ENCODE measurements around the gene GJB2.

Gene GJB2

DNA sequence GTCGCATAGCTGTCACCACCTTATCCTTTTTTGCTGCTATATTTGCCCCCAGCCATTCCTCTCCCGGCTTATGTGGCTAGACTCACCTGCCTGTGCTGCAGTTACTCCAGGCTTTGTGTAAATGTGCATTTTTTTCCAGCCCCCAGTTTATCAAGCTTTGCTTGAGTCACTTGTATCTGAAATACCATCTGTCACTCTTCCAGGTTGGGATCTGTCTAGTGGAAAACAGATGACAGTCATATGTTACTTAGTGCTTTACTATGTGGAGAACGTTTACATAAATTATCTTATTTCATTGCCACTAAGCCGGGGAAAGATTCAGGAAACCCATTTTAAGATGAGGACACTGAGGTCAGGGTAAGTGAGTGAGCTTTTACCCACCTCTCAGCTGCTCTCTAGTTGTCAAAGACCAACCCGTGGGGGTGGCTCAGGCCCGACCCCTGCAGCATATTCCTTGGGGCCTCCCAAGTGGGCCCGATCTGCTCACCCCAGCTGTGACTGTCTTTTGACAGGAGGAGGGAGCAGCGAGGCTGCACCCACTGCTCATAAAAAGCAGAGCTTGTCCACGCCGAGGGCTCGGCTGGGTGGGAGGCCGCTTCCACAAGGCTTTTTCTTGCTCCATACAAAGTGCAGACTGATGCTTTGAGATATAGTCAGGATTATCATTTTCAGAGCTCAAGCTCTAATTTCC lies 7.2 kb downstream of the GJB2 start:
- Mint-ChIP-seq H3K4me1 (peaks cover 0 to 2% of the 10 kb centered on the region in 2 donors), H3K27me3 (peaks cover 6 to 17% of the 10 kb centered on the region in 2 donors), H3K4me3 (no peak overlapping the region), H3K27ac (no peak overlapping the region), H3K36me3 (peaks cover 0 to 6% of the 10 kb centered on the region in 2 donors), H3K9me3 (no peaks in the 10 kb centered on the region)
- ATAC-seq (replicated peaks) (no peak), DNase-seq (no peak)

DNA sequence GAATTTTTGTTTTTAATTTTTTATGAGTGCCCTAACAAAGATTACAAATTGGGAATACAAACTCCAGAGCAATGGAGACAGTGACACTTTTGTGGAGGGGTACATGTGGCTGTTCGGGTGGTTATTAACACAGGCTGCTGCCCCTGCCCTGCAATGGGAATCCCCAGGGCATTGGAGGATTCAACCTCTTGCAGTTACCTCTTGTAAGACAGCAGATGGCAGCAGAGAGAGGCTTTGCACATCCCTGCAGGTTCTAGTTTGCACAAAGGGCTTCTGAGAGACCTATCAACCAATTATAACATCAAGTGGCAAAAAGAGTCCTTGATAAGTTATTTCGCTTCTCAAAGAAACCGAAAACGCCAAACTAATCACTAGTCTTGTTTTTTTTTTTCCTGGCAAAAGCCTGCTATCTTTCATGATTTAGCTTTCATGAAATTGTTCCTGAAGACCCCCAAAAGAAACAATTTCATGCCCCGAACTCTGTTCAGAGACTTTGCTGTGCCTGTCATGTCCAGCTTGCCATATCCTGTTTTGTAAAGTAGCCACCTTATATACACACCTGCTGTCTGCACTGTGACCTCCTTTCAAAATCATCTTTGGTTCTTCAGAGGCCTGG lies 10.4 kb downstream of the GJB2 start:
- H3K27me3 Mint-ChIP-seq, result peaks cover 33 to 37% of the 10 kb centered on the region in 2 donors
- H3K4me1 Mint-ChIP-seq, result peaks cover 2 to 9% of the 10 kb centered on the region in 2 donors
- peak; percentile 44 for DNase-seq
- H3K27ac Mint-ChIP-seq, result no peak overlapping the region
- ATAC-seq (replicated peaks), result peak; percentile 94 to 97
- no peaks in the 10 kb centered on the region for H3K9me3 Mint-ChIP-seq
- no peaks in the 10 kb centered on the region for H3K36me3 Mint-ChIP-seq
- H3K4me3 Mint-ChIP-seq, result no peak overlapping the region

DNA sequence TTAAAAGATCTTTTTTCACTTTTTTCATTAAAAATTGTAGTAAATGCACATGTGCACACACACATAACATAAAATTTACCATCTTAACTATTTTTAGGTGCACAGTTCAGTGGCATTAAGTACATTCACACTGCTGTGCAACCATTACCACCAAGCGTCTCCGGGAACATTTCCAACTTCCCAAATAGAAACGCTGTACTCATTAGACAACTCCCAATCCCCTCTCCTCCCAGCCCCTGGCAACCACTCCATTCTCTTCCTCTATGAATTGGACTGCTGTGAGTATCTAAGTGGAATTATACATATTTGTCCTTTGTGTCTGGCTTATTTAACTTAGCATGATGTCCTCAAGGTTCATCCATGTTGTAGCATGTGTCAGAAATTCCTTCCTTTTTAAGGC lies 11.6 kb downstream of the GJB2 start:
- ATAC-seq (replicated peaks), result no peak
- Mint-ChIP-seq H3K27ac (no peak overlapping the region), H3K27me3 (peaks cover 44 to 49% of the 10 kb centered on the region in 2 donors), H3K4me3 (no peak overlapping the region), H3K36me3 (no peaks in the 10 kb centered on the region), H3K9me3 (no peaks in the 10 kb centered on the region), H3K4me1 (peaks cover 2 to 11% of the 10 kb centered on the region in 2 donors)
- DNase-seq, result no peak

DNA sequence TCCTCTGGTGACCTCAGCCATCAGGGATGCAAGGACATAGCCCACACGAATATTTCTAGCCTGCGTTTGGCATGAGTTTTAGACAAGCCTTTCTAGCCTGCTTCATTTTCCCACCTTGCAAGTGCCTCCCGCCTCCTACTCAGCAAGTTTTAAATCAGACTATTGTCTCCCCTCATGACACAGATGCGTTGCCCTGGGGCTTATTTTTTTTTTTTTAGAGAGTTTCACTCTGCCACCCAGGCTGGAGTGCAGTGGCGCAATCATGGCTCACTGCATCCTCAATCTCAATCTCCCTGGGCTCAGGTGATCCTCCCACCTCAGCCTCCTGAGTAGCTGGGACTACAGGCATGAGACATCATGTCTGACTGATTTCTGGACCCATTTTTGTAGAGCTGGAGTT lies 14.6 kb downstream of the GJB2 start:
- Mint-ChIP-seq H3K27me3 (peaks cover 59 to 65% of the 10 kb centered on the region in 2 donors), H3K36me3 (no peaks in the 10 kb centered on the region), H3K27ac (no peak overlapping the region), H3K4me3 (no peak overlapping the region), H3K9me3 (no peaks in the 10 kb centered on the region), H3K4me1 (peaks cover 14 to 28% of the 10 kb centered on the region in 2 donors)
- no peak for ATAC-seq (replicated peaks)
- no peak for DNase-seq

DNA sequence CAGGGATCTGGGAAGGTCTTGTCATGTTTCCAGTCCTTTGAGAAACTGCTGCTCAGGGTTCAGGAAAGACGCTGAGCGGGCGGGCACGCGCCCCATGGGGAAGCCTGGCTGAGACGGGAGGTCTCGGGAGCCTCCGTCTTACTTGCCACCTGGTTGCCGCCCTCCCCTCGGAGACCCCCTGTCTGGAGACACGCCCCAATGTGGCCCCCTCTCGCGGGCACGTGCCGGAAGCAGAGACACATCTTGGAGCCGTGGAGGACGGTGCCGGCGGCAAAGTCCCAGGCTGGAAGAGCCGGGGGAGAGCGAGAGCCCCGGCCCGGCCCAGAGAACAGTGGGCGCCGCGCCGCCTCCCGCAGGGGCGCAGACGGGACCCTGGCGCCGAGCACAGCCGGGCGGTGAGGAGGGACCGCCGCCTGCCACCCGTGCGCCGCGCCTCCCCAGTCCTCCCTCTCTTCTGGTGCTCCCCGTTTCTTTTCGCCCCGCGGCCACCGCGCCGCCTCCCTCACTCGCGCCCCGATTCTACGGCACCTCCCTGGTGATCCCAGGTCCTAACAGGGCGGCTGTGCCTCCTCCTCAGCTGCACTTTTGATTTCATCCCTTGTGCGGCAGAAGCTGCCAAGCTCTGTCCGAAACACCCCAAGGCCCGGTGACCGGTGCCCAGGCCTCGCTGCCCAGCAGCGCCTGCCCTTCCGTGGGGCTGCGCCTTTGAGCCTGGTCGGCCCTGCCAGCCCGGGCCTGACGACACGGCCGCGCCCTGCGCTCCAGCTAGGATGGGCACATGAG lies 15.5 kb downstream of the GJB2 start:
- Mint-ChIP-seq H3K9me3 (no peaks in the 10 kb centered on the region), H3K27me3 (peaks cover 60 to 68% of the 10 kb centered on the region in 2 donors), H3K27ac (no peak overlapping the region), H3K36me3 (no peaks in the 10 kb centered on the region), H3K4me3 (no peak overlapping the region), H3K4me1 (peaks cover 15 to 28% of the 10 kb centered on the region in 2 donors)
- ATAC-seq (replicated peaks) (no peak), DNase-seq (no peak)

DNA sequence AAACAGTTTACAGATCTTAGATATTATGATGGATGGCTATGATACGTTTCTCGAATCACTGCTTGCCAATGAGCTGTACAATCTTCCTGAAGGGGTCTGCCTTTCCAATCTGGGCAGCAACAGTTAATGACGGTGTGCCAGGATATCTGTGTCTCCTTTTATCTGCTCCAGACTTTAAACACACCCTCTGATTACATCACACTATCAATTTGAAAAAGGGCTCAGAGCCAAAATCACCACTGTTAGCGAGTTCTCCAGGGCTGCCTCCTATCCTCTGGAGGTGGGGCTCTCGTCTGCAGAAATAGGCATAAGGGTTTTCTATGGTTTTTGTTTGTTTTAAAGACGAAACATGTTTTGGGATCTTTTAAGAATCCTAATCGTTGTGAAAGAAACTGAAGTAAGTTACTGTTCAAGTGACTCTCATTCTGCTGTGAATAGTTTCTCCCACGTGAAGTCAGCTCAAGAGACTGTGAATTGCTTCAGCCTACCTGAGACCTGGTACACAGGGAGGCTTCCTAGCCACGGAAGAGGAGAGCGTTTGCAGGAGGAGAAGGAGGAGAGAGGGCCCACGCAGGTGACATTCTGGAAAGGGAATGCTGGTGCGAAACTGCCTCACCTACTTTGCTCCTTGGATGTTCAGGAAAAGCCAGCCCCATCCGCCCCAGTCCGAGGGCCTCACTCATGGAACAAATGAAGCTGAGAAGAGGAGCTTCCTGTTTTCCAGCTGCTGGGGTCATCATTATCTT lies 16.7 kb downstream of the GJB2 start:
- ATAC-seq (replicated peaks), result no peak
- Mint-ChIP-seq H3K4me1 (peaks cover 13 to 28% of the 10 kb centered on the region in 2 donors), H3K27ac (no peak overlapping the region), H3K9me3 (no peaks in the 10 kb centered on the region), H3K36me3 (no peaks in the 10 kb centered on the region), H3K4me3 (no peak overlapping the region), H3K27me3 (peaks cover 71 to 74% of the 10 kb centered on the region in 2 donors)
- DNase-seq, result no peak

DNA sequence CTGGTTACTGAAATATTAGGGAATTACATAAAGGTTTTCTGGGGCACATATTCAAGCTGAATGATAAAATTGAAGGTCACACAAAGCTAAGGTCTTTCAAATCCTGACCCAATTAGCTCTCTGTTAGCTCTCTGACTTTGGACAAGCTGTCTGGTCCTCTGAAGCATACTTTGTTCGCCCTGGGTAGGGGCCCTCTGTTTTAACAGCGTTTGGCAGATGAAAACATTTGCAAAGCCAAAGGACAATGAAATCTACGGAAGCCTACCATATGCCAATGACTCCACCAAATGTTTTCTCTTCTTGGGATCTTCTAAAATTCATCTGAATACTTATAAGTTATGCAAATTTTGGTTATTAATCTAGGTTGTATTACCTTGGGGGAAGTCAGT lies 17.3 kb downstream of the GJB2 start:
- peaks cover 13 to 28% of the 10 kb centered on the region in 2 donors for H3K4me1 Mint-ChIP-seq
- no peaks in the 10 kb centered on the region for H3K36me3 Mint-ChIP-seq
- peaks cover 0 to under 1% of the 10 kb centered on the region in 2 donors for H3K9me3 Mint-ChIP-seq
- peaks cover 74 to 76% of the 10 kb centered on the region in 2 donors for H3K27me3 Mint-ChIP-seq
- H3K27ac Mint-ChIP-seq, result no peak overlapping the region
- H3K4me3 Mint-ChIP-seq, result no peak overlapping the region
- ATAC-seq (replicated peaks) (no peak), DNase-seq (no peak)

DNA sequence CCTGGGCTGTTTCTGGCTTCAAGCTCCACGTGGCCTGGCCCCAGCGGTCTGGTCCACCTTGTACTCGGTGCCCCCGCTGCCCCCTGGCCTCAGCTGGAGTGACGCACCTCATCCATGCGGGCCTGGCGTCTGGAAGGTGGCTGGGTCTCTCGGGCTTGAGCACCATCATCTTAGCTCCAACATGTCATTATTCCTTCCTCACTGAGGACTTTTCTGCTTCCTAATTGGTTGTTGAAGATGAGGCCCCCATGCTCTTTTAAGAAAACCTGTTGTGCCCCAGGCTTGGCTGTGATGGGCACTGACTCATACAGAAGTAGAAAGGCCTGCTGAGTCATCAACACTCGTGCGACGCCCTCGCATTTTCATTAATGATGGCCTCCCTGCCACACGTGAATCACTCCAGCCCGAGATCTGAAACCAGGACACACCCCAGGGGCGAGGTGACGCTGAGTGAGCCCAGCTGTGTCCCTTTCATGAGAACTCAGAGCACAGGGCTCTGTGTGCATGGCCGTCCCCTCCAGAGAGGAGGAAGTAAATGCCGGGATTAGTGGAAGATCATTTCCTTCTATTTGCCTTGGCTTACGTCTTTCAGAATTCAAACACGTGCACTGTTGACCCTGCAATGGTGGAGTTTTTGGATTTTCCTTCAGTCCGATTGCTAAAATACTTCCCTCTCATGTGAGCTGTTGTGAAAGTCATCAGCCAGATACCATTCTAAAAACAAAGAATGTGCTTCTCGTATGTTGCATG lies 17.9 kb downstream of the GJB2 start:
- Mint-ChIP-seq H3K4me1 (peaks cover 13 to 28% of the 10 kb centered on the region in 2 donors), H3K27me3 (peaks cover 75 to 80% of the 10 kb centered on the region in 2 donors), H3K36me3 (no peaks in the 10 kb centered on the region), H3K9me3 (peaks cover 0 to 1% of the 10 kb centered on the region in 2 donors), H3K4me3 (peak overlapping the region in 1 of 2 donors; percentile 2), H3K27ac (peak overlapping the region; percentile 27)
- ATAC-seq (replicated peaks) (peak; percentile 96 to 98), DNase-seq (peak; percentile 68)

DNA sequence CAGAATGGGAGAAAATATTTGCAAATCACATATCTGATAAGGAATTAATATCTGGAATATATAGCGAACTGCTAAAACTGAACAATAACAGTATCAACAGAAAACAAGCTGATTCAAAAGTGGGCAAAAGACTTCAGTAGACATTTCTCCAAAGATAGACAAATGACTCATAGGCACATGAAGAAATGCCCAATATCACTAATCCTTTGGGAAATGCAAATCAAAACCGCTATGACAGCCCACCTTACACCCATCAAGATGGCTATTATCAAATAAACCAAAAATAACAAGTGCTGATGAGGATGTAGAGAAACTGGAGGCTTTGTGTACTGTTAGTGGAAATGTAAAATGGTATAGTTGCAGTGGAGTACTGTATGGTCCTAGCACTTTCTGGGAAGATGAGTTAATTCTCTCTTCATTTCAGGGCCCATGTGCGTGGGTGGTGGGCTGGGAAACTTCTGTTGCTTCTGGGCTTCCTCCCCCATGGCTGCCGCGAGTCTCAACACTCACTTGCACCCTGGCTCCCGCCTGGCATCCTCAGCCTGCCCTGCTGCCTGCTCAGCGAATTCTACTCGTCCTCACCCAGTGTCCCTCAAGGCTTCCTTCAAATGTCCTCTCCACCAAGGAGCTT lies 19.5 kb downstream of the GJB2 start:
- Mint-ChIP-seq H3K27ac (peak overlapping the region; percentile 52), H3K4me3 (no peak overlapping the region), H3K4me1 (peaks cover 13 to 28% of the 10 kb centered on the region in 2 donors), H3K36me3 (no peaks in the 10 kb centered on the region), H3K9me3 (peaks cover 0 to 1% of the 10 kb centered on the region in 2 donors), H3K27me3 (peaks cover 72 to 78% of the 10 kb centered on the region in 2 donors)
- DNase-seq (no peak), ATAC-seq (replicated peaks) (no peak)

DNA sequence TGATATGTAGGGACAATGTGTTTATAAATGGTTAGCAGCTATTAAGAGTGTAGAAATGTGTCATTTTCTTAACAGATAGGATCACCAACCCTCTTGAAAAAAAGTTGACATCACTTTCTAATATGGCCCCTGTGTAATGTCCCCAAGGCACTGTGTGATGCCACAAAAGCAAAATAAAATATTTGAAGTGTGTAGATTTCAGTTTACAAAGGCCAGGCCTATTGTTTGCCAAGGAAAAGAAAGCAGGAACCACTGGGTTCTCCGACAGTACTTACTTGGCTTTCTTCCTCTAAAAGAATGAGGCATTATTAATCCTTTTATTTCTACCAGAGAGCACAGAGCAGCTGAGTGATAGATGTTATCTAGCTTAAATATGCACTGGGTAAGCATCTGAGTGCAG lies 21.4 kb downstream of the GJB2 start:
- Mint-ChIP-seq H3K9me3 (peaks cover 0 to 1% of the 10 kb centered on the region in 2 donors), H3K4me1 (peaks cover 13 to 17% of the 10 kb centered on the region in 2 donors), H3K27me3 (peaks cover 71 to 78% of the 10 kb centered on the region in 2 donors), H3K36me3 (no peaks in the 10 kb centered on the region), H3K4me3 (no peak overlapping the region), H3K27ac (no peak overlapping the region)
- ATAC-seq (replicated peaks) (no peak), DNase-seq (no peak)

DNA sequence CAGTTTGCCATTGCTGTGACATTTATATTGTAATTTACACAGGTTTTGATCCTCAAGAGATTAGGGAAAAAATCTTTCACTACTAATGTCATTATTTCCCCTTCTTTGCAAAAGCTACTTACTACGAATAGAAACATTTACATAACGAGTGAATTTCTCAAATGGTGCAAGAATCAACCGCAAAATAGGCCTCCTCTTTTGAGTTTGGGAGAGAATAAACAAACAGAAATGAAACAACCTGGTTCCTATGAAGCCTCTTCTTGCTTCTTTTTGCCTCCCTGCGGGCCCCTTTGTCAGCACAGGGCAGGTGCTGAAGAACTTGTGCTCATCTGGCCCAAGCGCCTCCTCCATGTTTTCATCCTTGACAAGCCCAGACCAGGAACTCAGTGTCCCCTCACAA lies 21.8 kb downstream of the GJB2 start:
- Mint-ChIP-seq H3K9me3 (peaks cover 0 to 1% of the 10 kb centered on the region in 2 donors), H3K36me3 (no peaks in the 10 kb centered on the region), H3K4me3 (no peak overlapping the region), H3K4me1 (peaks cover 13 to 17% of the 10 kb centered on the region in 2 donors), H3K27ac (no peak overlapping the region), H3K27me3 (peaks cover 71 to 78% of the 10 kb centered on the region in 2 donors)
- ATAC-seq (replicated peaks) (no peak), DNase-seq (no peak)

DNA sequence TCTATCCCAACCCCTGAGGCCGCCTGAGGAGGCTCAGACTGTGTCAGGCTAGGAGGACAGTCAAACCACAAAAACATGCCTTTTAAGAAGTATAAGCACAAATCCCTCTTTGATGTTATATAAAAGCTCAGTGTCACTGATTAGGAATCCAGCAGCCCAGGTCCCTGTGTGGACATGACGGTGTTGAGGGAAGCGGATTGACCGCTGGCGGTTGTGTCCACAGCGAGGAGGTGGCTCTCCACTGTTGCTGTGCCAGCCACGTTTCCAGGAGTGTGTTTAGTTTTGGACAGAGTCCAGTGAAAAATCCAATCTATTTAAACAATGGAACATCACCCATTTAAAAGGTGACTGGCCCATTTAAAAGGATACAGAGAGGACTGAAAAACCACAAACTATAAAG lies 24.3 kb downstream of the GJB2 start:
- H3K36me3 Mint-ChIP-seq, result no peaks in the 10 kb centered on the region
- H3K27ac Mint-ChIP-seq, result no peak overlapping the region
- peaks cover 0 to 1% of the 10 kb centered on the region in 2 donors for H3K9me3 Mint-ChIP-seq
- ATAC-seq (replicated peaks) (no peak), DNase-seq (no peak)
- H3K4me3 Mint-ChIP-seq, result no peak overlapping the region
- peaks cover 56 to 73% of the 10 kb centered on the region in 2 donors for H3K27me3 Mint-ChIP-seq
- H3K4me1 Mint-ChIP-seq, result peaks cover 0 to 4% of the 10 kb centered on the region in 2 donors

Measured in stimulated activated naive B cell treated with anti-CD40 and anti-IgM and Interleukin-4, amounts not matched to agents 10 μg/mL and 1 μg/mL and 100 μg/mL, for 72 hours (primary cell).